NCI-H1436 treated with DMSO at 0.1 percent for 48 hours (cell line): ENCODE results near the gene PDXK.

ENCODE experiments used
- DNase-seq: peaks from one replicate; lab custom pipeline; 2025; lab: John Stamatoyannopoulos, UW

Gene PDXK

GRCh38 chr21:43741423-43742096 is 22.6 kb downstream of the PDXK start:
- no peak for DNase-seq

GRCh38 chr21:43743947-43744346 is 25.0 kb downstream of the PDXK start:
- DNase-seq, result no peak

GRCh38 chr21:43744725-43745124 is 25.8 kb downstream of the PDXK start:
- no peak for DNase-seq

- no peak for DNase-seq
Measured at GRCh38 chr21:43745772-43746517, 27.0 kb downstream of the PDXK start.

- DNase-seq, result no peak
Measured at GRCh38 chr21:43748622-43749021, 29.7 kb downstream of the PDXK start.

- DNase-seq, result no peak
Measured at GRCh38 chr21:43749651-43750262, 30.8 kb downstream of the PDXK start.

- no peak for DNase-seq
Measured at GRCh38 chr21:43750339-43751033, 31.6 kb downstream of the PDXK start.

GRCh38 chr21:43751955-43752591 is 33.1 kb downstream of the PDXK start:
- DNase-seq, result no peak

- DNase-seq, result no peak
Measured at GRCh38 chr21:43752758-43753438, 34.0 kb downstream of the PDXK start.

GRCh38 chr21:43753439-43753799 is 34.5 kb downstream of the PDXK start:
- DNase-seq, result no peak

GRCh38 chr21:43754948-43755781 is 36.2 kb downstream of the PDXK start:
- no peak for DNase-seq

- DNase-seq, result no peak
Measured at GRCh38 chr21:43755820-43756594, 37.1 kb downstream of the PDXK start.

- DNase-seq, result no peak
Measured at GRCh38 chr21:43757601-43758000, 38.7 kb downstream of the PDXK start.

GRCh38 chr21:43758111-43758641 is 39.2 kb downstream of the PDXK start:
- DNase-seq, result no peak

- DNase-seq, result no peak
Measured at GRCh38 chr21:43758811-43759210, 39.9 kb downstream of the PDXK start.

GRCh38 chr21:43759651-43760050 is 40.7 kb downstream of the PDXK start:
- DNase-seq, result no peak

GRCh38 chr21:43760391-43760958 is 41.5 kb downstream of the PDXK start:
- no peak for DNase-seq

GRCh38 chr21:43761886-43762285 is 43.0 kb downstream of the PDXK start:
- DNase-seq, result no peak
